ENCODE measurements around the gene ANO7. TPM values are rescaled to one million over a fixed set of nuclear protein-coding genes. Genes with fewer than 3 reads are reported as not detected.

Gene ANO7
- total RNA-seq, 4 donors from 2014 or later = 1.1 to 1.4 (median 1.2) TPM

- peaks cover 86% of the 10 kb centered on the region for H3K36me3 ChIP-seq
Observed at GRCh38 chr2:241263061-241263460, 74.6 kb downstream of the ANO7 start.

GRCh38 chr2:241265506-241265905 lies 77.0 kb downstream of the ANO7 start:
- TF ChIP-seq CTCF (IDR thresholded peaks at IDR 0.05) (no peak), EP300 (IDR thresholded peaks at IDR 0.05) (no peak), POLR2AphosphoS5 (IDR thresholded peaks at IDR 0.05) (no peak), POLR2A (IDR thresholded peaks at IDR 0.05) (no peak)
- H3K4me1 ChIP-seq = peaks cover 24% of the 10 kb centered on the region
- peaks cover 66% of the 10 kb centered on the region for H3K36me3 ChIP-seq
- no peaks in the 10 kb centered on the region for H3K9me3 ChIP-seq
- no peak for DNase-seq (ENCODE audit: low spot score in 2 of 2)
- no peak overlapping the region for H3K27ac ChIP-seq
- H3K27me3 ChIP-seq = no peaks in the 10 kb centered on the region
- WGBS = 83% methylated on average over 1 of the region's 5 CpGs
- no peak overlapping the region for H3K4me3 ChIP-seq

More at GRCh38 chr2:241263061-241263460, 74.6 kb downstream of the ANO7 start:
- TF ChIP-seq POLR2AphosphoS5 (IDR thresholded peaks at IDR 0.05) (no peak), EP300 (IDR thresholded peaks at IDR 0.05) (no peak), CTCF (IDR thresholded peaks at IDR 0.05) (no peak), POLR2A (IDR thresholded peaks at IDR 0.05) (no peak)
- Histone ChIP-seq H3K9me3 (no peaks in the 10 kb centered on the region), H3K27ac (no peak overlapping the region), H3K4me1 (no peaks in the 10 kb centered on the region), H3K4me3 (no peak overlapping the region), H3K27me3 (no peaks in the 10 kb centered on the region)
- 87% methylated on average over 7 of the region's 7 CpGs for WGBS
- DNase-seq (ENCODE audit: low spot score in 2 of 2) = no peak

- H3K4me1 ChIP-seq = peaks cover 37% of the 10 kb centered on the region
- no peak for DNase-seq (ENCODE audit: low spot score in 2 of 2)
- WGBS = 81% methylated on average over 12 of the region's 12 CpGs
- no peaks in the 10 kb centered on the region for H3K27me3 ChIP-seq
- TF ChIP-seq EP300 (IDR thresholded peaks at IDR 0.05) = no peak
- no peak for TF ChIP-seq CTCF (IDR thresholded peaks at IDR 0.05)
- TF ChIP-seq POLR2A (IDR thresholded peaks at IDR 0.05) = no peak
- TF ChIP-seq POLR2AphosphoS5 (IDR thresholded peaks at IDR 0.05) = no peak
- no peak overlapping the region for H3K27ac ChIP-seq
- H3K36me3 ChIP-seq = peaks cover 47% of the 10 kb centered on the region
- H3K9me3 ChIP-seq = no peaks in the 10 kb centered on the region
- no peak overlapping the region for H3K4me3 ChIP-seq
Observed at GRCh38 chr2:241267249-241268067, 79.0 kb downstream of the ANO7 start.

GRCh38 chr2:241268306-241268705 lies 79.8 kb downstream of the ANO7 start:
- Histone ChIP-seq H3K36me3 (peaks cover 38% of the 10 kb centered on the region), H3K9me3 (no peaks in the 10 kb centered on the region), H3K4me1 (peaks cover 43% of the 10 kb centered on the region), H3K27ac (no peak overlapping the region), H3K4me3 (no peak overlapping the region), H3K27me3 (no peaks in the 10 kb centered on the region)
- WGBS = 70% methylated on average over 7 of the region's 7 CpGs
- no peak for DNase-seq (ENCODE audit: low spot score in 2 of 2)
- TF ChIP-seq CTCF (IDR thresholded peaks at IDR 0.05) (no peak), EP300 (IDR thresholded peaks at IDR 0.05) (no peak), POLR2A (IDR thresholded peaks at IDR 0.05) (no peak), POLR2AphosphoS5 (IDR thresholded peaks at IDR 0.05) (no peak)

- DNase-seq (ENCODE audit: low spot score in 2 of 2) = no peak
- H3K4me3 ChIP-seq = no peak overlapping the region
- no peak overlapping the region for H3K27ac ChIP-seq
- H3K9me3 ChIP-seq = no peaks in the 10 kb centered on the region
- H3K4me1 ChIP-seq = peaks cover 47% of the 10 kb centered on the region
- no peak for TF ChIP-seq POLR2A (IDR thresholded peaks at IDR 0.05)
- no peak for TF ChIP-seq EP300 (IDR thresholded peaks at IDR 0.05)
- TF ChIP-seq POLR2AphosphoS5 (IDR thresholded peaks at IDR 0.05) = no peak
- no peak for TF ChIP-seq CTCF (IDR thresholded peaks at IDR 0.05)
- 68% methylated on average over 14 of the region's 14 CpGs for WGBS
- H3K27me3 ChIP-seq = no peaks in the 10 kb centered on the region
- peaks cover 33% of the 10 kb centered on the region for H3K36me3 ChIP-seq
Observed at GRCh38 chr2:241268716-241269445, 80.4 kb downstream of the ANO7 start.

Measured in suprapubic skin (tissue), 4 donors.